Left ventricle myocardium superior (tissue), 1 donor: ENCODE data around the gene BPIFA3. TPM values are rescaled to one million over a fixed set of nuclear protein-coding genes. Genes with fewer than 3 reads are reported as not detected.
"Not testable (repeated sequence)": the region's sequence is repeated elsewhere in the genome, so short reads cannot be mapped to it uniquely, and the experiment has no call there.

ENCODE experiments used
- ATAC-seq: fragments of 200-7000 bp; cut with Tn5 transposase; one replicate; pipeline ENCODE4 v1.9.1; 2020; ENCODE audit warnings: mild to moderate bottlenecking, moderate library complexity
- DNase-seq: peaks from one replicate; pipeline ENCODE4 v3.0.0-alpha.2; 2020
- intact Hi-C: fragments of 100-400 bp; cut with micrococcal nuclease; formaldehyde crosslinking; loops from one replicate; pipeline ENCODE4 v1.11.0; 2022
- long read RNA-seq: library from polyadenylated mRNA; unstranded; transcript quantifications from one replicate; pipeline ENCODE4 v2.0.0, GENCODE V29; 2021
- total RNA-seq: library from RNA; stranded (reverse); fragmentation: NEBNext Ultra II Directional; extraction: Animal tissue kit (Norgen Biotek cat#: 25700); gene quantifications from one replicate; pipeline ENCODE4 v1.2.1, GENCODE V29; 2021
- donor health status: DM: no; HTN: yes; CAD: no; lungs with severe emphysema.

BPIFA3 gene
- not detected for total RNA-seq
- long read RNA-seq = 0 reads

DNA sequence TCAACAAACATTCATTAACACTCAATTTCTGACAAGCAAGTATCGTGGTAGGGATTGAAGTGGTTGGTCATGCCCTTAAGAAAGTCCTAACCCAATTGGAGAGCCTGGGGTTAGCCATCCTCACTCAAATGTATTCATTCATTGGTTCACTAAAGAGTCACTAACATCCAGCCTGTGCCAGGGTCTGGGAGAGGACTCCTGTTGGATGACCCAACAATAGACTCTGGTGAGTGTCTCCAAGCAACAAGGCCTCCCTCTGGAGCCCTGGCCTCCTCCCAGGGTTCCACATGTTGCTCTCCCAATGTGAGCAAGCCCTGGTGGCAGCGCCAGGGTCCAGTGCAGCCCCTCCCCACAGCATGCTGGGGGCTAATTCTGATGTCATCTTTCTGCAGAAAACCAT lies at the start of gene BPIFA3:
TSS of gene BPIFA3 (plus strand) at position 301 of the 400 bp plus-strand sequence. CDS start 185 bp downstream, outside the sequence.
- intact Hi-C loops = no loop called here
- no peak for DNase-seq
- ATAC-seq = no peak

DNA sequence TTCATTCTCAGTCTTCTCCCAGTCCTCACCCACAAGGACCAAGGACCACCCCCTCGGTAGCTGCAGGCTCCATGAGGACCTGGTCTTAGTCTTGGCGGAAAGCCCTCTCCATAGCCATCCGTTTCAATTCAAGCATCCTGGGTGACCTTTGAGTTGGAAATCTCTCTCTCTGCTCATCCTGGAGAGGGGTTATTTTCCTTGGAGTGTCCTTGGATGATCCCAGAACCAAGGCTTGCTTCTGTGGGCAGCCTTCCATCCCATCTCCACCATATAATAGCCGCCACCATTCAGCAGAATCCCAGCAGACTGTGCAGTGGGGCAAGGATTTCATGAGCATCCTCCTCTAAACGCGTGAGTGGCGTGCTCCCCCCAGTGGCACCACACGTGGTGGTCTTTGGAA lies 49.3 kb upstream of the BPIFA3 start, which contains the start of gene BPIFA2:
TSS of gene BPIFA2 (plus strand) at position 301 of the 400 bp plus-strand sequence. CDS start 987 bp downstream, outside the sequence.
- intact Hi-C loops = no loop called here
- no peak for ATAC-seq
- no peak for DNase-seq

DNA sequence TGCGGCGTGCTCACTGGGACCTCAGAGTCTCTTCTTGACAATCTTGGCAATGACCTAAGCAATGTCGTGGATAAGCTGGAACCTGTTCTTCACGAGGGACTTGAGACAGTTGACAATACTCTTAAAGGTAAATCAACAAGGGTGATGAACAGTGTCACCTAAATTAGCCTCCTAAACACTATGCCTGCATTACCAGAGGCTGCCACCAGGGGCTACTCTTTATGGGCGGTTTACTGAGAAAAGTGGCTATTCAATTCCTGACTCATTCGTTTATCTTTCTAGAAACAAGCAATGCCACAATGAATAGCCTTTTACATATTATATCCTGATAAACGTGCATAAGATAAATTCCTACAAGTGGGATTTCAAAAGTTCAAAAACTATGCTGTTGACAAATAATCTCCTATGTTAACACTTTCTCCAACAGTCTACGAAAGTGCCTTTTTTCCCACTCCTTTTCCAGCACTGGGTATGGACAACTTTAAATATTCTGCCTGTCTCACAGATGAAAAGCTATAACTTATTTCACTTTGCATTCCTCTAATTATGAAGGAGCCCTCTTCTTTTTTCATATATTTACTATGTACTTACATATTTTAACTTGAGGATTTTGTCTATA lies 47.9 kb upstream of the BPIFA3 start:
- DNase-seq = no peak
- ATAC-seq = no peak
- intact Hi-C loops = no loop called here

DNA sequence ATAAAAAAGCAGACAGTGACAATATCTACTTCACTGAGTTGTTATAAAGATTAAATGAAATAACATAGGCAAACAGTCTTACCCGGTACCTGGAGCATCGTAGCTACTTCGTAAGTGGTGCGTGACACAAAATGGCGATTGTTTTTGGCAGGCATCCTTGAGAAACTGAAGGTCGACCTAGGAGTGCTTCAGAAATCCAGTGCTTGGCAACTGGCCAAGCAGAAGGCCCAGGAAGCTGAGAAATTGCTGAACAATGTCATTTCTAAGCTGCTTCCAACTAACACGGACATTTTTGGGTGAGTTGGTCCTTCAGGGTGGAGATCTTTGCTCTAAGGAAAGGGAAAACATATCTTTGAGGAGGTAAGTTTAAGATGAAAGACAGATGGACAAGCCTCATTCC lies 44.4 kb upstream of the BPIFA3 start:
- ATAC-seq = no peak
- intact Hi-C loops = no loop called here
- no peak for DNase-seq

DNA sequence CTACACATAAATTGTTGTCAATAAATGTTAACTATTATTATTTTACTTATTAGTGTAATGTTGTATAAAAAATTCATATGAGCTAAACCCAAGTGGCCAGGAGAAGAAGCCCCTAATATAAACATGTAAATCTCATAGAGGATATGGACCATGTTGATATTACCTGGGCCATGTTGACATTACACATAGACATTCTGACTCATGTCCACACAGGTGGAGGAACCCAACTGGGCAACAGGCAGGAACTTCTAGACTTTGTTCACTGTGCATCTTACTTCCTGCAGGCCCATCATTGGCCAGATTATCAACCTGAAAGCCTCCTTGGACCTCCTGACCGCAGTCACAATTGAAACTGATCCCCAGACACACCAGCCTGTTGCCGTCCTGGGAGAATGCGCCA lies 42.0 kb upstream of the BPIFA3 start:
- DNase-seq (no peak), ATAC-seq (no peak)
- intact Hi-C loops = no loop called here

DNA sequence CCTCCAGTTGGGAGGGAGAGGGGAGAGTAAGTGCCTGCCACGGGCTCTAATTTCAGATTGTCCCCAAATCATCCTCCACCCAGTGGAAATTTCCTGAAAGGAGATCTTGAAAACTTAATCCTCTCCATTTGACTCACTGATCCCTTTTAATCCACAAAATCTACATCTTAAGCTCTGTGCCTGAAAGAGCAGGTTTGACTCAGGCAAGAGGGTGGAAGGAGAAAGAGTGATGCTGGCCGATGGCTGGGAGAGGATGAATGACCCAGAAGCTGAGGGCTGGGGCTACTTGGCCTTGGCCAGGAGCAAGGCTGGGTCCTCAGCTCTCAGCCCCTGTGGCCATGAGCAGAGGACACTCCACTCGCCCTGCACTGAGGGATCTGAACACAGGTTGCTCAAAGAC lies 41.1 kb upstream of the BPIFA3 start:
- DNase-seq (no peak), ATAC-seq (no peak)
- intact Hi-C loops = no loop called here

DNA sequence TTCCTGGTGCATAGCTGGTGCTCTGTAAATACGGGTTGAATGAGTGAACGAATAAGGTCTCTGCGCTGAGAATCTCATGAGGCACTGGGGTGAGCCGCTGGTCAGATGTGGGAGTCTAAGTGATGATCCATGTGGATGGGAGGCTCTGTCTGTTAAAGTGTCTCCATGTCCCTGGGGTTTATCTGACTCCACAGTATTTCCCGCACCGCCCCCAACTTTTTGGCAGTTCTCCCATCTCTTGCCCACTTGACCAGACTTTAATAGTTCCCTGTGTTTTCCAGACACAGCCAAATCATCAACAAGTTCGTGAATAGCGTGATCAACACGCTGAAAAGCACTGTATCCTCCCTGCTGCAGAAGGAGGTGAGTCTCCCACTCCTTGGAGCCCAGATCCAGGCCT lies 39.3 kb upstream of the BPIFA3 start:
- DNase-seq = no peak
- intact Hi-C loops = no loop called here
- ATAC-seq = no peak

DNA sequence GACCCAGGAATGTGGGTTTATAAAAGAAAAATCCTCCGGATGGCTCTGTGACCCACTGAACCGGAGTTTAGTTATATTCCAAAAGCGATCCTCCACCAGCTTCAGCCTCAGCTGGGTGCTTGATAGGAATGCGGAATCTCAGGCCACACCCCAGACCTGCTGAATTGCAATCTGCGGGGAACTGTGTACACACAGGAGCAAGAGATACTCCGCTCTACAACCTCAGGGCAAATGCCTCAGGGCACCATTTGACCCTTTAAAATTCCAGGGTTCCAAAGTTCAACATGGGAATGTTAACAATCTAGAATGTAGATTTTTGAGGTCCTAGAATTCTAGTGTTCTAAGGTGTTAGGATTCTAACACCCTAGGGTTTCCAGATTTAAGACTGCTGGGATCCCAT lies 38.4 kb upstream of the BPIFA3 start:
- DNase-seq (no peak), ATAC-seq (no peak)
- intact Hi-C loops = no loop called here

DNA sequence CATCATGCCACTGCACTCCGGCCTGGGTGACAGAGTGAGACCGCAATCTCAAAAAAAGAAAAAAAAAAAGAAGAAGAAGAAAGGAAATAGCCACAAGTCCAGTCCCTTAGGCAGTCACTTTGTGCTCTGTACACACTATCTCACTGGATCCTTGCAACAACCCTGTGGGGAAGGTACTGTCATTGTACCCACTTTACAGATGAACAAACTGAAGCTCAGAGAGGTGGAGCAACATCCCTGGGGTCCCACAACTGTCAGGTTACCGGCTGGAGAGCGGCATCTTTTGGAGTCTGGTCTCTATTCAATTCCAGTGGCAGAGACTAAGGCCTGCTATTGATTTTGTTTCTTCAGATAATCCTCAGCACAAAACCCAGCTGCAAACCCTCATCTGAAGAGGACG lies 37.0 kb upstream of the BPIFA3 start:
- no peak for ATAC-seq
- intact Hi-C loops = no loop called here
- DNase-seq = no peak

DNA sequence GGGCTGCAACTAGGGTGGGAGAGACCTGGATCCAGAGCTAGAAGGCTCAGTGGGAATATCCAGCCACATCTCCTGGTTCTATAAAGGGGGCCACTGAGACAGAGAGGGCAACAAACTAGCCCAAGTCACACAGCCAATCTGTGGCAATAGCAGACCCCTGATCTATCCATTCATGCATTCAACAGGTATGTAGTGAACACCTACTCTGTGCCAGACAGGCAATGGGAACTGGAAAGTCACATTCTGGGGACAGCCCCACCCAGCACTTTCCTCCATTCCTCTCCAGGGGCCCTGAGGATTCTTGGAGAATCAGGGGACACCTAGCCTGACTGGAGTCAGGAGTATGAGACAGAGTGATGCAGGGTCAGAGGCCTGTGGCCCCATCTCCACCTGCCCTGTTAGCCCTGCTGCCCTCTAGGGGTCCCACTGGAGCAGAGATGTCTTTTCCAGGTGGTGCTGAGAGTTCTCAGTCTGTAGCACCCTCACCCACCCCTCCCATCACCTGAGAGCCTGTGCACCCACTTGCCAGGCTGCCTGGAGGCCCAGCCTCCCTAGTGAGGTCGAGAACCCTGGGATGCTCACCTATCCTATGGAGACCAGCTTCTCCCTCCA lies 35.6 kb upstream of the BPIFA3 start:
- intact Hi-C loops = no loop called here
- ATAC-seq (no peak), DNase-seq (no peak)

DNA sequence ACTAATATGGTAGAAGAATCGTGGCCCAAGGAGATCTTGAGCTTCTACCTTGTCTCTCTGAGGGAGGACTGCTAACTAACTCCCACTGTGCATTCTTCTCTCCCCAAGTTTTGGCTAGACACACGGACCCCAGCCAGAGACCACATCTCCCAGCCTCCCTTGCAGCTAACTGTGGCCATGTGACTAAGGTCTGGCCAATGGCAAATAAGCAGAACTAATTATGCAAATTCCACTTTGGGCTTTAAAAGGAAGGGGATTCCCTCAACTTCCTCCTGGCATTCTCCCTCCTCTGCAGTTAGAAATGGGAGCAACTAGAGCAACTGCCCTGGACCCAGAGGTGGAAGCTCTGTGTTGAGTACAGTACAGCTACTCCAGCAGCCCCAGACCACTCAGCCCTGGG lies 33.8 kb upstream of the BPIFA3 start:
- no peak for DNase-seq
- ATAC-seq = no peak
- intact Hi-C loops = no loop called here

DNA sequence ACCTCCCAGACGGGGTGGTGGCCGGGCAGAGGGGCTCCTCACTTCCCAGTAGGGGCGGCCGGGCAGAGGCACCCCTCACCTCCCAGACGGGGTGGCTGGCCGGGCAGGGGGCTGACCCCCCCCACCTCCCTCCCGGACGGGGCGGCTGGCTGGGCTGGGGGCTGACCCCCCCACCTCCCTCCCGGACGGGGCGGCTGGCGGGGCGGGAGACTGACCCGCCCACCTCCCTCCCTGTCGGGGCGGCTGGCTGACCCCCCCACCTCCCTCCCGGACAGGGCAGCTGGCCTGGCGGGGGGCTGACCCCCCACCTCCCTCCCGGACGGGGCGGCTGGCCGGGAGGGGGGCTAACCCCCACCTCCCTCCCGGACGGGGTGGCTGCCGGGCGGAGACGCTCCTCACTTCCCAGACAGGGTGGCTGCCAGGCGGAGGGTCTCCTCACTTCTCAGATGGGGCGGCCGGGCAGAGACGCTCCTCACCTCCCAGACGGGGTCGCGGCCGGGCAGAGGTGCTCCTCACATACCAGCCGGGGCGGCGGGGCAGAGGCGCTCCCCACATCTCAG lies 32.0 kb upstream of the BPIFA3 start:
- ATAC-seq, DNase-seq, intact Hi-C loops: not testable (repeated sequence)

DNA sequence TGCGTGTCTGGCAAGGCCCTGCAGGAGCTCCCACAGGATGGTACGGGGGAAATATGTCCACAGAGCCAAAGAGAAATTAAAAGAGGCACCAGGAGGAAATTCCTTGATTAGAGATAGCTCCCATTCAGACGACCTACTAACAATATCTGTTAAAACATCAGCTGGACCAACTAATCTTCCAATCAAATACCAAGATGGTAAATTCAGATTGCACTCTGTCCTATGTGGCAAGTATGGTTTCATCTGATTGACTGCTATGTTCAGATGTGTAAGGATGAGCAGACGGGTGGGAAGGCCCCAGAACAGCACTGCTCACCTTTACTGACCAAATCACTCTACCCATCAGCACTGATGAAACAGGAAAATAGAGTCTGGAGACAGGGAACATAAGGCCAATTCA lies 29.7 kb upstream of the BPIFA3 start:
- DNase-seq = no peak
- no peak for ATAC-seq

DNA sequence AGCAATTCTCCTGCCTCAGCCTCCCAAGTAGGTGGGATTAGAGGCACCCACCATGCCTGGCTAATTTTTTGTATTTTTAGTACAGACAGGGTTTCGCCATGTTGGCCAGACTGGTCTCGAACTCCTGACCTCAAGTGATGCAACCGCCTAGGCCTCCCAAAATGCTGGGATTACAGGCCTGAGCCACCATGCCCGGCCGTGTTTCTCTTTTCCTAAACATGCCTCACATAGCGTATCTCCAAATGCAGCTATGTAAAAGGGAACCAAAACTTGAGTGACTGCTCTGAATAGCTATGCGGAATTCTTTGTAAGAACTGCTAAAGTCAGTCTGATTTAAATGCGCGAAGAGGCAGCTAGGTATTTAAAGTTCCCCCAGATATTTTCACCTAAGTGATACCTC lies 28.7 kb upstream of the BPIFA3 start:
- intact Hi-C loops = no loop called here
- DNase-seq = no peak

More for the DNA sequence above, 29.7 kb upstream of the BPIFA3 start:
- intact Hi-C loops = no loop called here

DNA sequence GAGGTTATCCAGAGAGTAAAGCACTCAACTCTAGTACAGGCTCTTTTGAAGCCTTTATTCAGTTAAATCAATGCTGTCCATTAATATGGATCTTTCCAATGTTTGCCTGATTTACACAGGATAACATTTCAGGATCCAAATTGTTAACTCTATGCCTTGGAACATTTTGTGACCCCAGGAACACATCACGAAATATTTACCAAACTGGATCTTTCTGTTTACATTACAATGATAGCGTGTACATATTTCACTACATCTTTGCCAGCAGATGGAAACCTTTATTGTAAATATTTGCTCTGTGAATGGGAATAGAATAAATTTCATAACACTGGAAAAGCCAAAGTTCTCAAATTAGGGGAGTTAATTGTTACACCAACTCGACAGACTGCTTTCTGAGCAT lies 25.7 kb upstream of the BPIFA3 start:
- DNase-seq = no peak
- ATAC-seq = no peak
- intact Hi-C loops = no loop called here

More for the DNA sequence above, 28.7 kb upstream of the BPIFA3 start:
- no peak for ATAC-seq

DNA sequence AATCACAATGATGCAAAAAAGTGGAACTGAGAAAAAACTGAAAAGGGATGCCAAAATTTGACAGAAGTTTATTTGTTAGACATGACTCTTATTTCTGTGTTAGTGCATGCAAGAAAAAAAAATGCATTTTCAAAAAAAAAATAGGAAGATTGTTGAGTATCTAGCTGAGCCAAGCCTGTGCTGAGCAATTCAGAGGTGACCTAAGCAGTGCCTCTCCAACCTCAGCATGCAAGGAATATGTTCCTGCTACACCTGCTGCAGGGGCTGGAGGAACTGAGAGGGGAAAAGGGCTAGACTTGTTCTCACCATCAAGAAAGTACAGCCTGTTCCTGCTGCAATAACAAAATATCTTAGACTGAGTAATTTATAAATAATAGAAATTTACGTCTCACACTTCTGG lies 25.2 kb upstream of the BPIFA3 start:
- intact Hi-C loops = no loop called here

DNA sequence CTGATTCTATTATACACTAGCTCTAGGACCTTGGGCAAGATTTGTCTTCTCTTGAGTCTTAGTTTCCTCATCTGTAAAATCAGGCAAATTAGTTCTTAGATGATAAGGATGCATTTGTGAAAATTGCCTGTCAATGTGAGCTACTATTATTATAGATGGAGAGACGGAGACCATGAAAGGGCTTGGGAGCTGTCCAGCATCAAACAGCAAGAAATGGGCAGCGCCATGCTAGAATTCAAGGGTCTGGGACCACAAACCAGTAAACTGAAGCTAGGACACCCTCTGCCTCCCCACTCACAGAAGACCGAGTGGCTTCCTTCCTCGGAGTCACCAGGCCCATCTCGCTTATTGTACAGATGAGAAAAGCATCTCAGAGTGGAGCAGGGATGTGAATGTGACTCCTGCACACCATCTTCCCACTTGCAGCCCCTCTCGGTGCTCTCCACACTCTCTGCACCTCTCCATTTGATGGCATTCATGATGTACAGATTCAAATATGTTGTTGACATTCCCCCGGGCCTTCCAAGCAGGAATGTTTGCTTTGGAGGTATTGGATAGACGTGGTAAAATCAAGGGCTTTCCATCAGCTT lies 24.1 kb upstream of the BPIFA3 start:
- ATAC-seq = no peak
- intact Hi-C loops = no loop called here
- no peak for DNase-seq

More for the DNA sequence above, 25.2 kb upstream of the BPIFA3 start:
- ATAC-seq (no peak), DNase-seq (no peak)

DNA sequence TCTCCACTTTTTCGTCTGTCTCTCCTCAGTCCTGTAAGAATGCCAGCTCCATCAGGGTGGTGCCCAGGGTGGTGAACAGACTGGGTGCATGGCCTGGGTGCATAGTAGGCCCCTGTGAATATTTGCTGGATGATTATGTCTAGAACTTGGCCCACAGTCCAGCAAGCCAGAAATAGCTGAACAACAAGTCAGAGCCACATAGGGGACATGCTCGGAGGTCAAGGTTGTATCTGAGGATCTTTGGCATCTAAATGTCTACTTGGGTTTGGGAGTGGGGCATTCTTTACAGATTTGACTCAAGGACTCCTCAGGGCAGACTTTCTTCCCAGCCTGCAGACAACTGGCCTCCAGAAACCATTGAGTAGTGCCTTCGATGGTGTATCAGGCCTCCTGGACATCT lies 18.1 kb upstream of the BPIFA3 start:
- DNase-seq (no peak), ATAC-seq (no peak)
- intact Hi-C loops = no loop called here

DNA sequence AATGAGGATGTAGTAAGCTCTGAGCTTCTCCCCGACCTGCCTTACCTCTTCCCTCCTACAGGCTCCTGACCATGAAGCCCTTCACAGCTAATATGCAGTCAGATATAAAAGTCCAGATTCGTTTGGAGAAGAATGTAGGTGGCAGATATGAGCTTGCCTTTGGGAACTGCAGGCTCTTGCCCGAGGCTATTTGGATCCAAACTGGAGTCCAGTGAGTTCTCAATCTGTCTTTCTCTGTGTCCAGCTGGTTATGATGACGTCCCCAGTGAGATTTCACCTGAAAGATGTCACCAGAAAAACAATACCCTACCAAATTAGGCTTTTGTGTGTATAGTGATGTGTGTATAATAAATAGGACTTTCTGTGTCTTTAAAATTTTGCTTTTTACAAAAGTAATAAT lies 14.7 kb upstream of the BPIFA3 start:
- no peak for ATAC-seq
- no peak for DNase-seq
- intact Hi-C loops = no loop called here

DNA sequence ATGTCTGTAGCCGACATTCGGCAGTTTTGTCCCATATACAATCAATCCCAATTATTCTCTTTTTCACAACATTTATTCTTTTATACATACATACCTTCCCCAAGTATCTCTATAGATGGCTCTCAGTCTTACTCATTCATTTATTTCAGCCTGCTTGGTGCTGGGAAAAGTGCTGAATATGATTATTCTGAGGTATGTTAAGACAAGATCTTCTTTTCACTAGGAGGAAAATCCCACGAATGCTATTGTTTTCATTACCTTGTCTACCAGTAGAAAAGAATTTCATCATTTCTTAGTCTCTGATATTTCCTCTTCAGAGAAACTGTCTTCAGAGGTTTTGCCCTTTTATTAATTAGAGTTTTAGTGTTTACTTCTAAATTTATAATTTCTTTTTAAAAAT lies 13.7 kb upstream of the BPIFA3 start:
- DNase-seq (no peak), ATAC-seq (no peak)
- intact Hi-C loops = no loop called here

DNA sequence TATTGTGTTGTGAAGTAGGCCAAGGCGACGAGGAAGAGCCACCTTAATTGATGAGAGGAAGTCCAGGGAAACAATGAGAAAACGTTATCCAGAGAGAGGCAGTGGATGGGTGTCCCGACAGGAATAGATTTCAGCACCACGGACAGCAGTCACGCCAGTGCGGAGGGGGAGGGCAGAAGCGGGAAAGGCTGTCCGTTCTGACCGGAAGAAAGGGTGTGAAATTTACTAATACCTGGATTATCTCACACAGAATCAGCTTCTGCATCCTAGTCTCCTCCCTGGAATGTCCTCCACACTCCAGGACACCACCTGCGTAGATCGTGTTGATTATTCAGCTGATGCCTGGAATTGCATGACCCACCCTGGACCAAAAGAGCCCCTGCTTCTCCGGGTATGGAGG lies 7.4 kb upstream of the BPIFA3 start:
- intact Hi-C loops = no loop called here
- ATAC-seq (peak; percentile 72), DNase-seq (peak; percentile 60)
